Measurements from ENCODE around the gene DLG2.

Gene DLG2

GRCh38 chr11:83923961-83924360, 1703.2 kb downstream of the DLG2 start:
- no peak for DNase-seq (ENCODE audit: low spot score)

DNA sequence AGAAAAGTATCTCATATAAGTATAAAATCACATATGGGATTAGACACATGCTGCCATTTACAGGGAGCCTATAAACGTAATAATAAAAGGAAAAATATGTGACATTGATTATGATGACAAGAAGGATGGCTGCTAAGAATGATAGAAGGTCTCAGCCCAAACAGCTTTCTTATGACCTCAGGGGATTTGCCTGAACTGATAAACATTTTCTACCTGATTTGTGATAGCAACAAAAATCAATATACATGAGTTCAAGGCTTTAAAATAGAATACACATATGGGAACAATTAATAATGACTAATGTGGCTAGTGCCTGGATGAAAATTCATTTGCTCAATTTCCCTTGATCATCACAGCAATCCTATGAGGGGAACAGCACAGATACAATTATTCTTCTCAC, 1704.2 kb downstream of the DLG2 start:
- no peak for DNase-seq (ENCODE audit: low spot score)

- no peak for DNase-seq (ENCODE audit: low spot score)
These were observed 1704.8 kb downstream of the DLG2 start for GRCh38 chr11:83922318-83922717.

GRCh38 chr11:83921447-83922192, 1705.5 kb downstream of the DLG2 start:
- DNase-seq (ENCODE audit: low spot score), result no peak

GRCh38 chr11:83918476-83918875, 1708.7 kb downstream of the DLG2 start:
- no peak for DNase-seq (ENCODE audit: low spot score)

GRCh38 chr11:83914995-83915394, 1712.1 kb downstream of the DLG2 start:
- DNase-seq (ENCODE audit: low spot score), result no peak

- no peak for DNase-seq (ENCODE audit: low spot score)
These were observed 1717.3 kb downstream of the DLG2 start for GRCh38 chr11:83909579-83910534.

GRCh38 chr11:83908298-83908856, 1718.8 kb downstream of the DLG2 start:
- no peak for DNase-seq (ENCODE audit: low spot score)

DNA sequence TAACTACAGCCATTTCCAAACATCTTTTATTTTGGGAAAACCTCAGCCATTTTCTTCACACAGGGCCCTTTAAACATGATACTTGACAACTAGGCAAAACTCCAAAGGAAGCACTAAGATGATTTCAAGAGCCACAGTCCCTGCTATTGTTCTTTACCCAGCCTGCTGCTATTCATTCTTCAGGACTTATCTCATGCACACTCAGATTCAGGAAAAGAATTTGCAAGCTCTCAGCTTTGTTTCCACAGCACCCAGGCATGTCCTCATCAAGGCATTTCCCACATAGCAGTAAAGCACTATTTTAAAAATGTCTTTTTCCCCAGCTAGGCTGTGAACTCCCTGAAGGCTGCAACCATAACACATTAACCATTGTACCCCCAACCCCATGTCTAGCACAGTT, 1731.6 kb downstream of the DLG2 start:
- no peak for DNase-seq (ENCODE audit: low spot score)

DNA sequence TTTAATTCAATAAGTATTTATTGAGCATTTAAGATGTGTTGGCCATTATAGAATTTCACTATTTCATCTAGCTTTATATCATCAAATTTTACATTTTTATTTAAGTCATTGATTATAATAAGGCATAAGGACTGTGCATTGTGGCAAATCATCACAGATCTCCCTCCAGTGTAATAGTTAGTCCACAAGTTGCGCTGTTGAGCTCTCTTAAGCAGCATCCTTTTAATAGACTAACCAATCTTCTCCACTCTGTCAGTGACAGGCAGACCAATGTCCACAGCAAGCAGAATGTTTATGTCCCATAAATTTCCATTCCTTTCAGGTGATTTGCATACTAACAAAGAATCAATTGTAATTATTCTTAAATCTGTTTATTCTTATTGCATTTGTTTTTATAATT, 1745.7 kb downstream of the DLG2 start:
- DNase-seq (ENCODE audit: low spot score), result no peak

DNA sequence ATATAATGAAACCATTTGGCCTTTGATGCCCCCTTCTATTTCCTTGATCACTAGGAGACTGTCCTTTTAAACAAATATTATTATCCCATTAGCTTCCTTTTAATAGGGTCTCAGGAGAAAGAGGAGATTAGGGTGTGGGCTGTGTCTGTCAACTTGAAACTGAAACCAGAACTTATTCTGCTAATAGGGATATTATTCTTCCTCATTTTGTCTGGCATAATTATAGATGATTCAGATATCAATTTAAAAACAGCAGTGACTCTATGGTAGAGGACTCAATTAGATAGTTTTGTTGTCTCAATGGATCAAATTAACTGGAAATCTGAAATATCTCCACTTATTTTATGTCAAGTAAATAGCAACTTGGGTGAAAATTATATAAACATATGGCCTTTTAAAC, 1756.1 kb downstream of the DLG2 start:
- DNase-seq (ENCODE audit: low spot score), result no peak

DNA sequence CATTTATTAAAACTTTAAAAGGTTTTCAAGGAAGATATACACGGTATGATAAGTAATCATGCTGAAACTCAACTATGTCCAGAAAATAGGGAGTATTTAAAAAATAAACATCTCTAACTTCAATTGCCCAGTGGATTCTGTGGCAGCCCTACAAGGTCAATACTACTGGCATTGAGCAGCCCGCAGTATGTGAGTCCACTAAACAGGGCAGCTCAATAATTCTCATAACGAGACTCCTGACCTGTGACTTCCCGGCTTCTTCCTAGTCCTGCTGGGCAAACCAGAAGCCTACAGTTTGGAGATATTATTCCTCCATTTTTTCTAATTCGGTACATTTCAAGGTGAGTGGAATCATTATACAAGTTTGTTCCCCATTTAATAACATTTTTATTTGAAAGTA, 1760.5 kb downstream of the DLG2 start:
- no peak for DNase-seq (ENCODE audit: low spot score)

- no peak for DNase-seq (ENCODE audit: low spot score)
These were observed 1761.3 kb downstream of the DLG2 start for GRCh38 chr11:83865636-83866461.

DNA sequence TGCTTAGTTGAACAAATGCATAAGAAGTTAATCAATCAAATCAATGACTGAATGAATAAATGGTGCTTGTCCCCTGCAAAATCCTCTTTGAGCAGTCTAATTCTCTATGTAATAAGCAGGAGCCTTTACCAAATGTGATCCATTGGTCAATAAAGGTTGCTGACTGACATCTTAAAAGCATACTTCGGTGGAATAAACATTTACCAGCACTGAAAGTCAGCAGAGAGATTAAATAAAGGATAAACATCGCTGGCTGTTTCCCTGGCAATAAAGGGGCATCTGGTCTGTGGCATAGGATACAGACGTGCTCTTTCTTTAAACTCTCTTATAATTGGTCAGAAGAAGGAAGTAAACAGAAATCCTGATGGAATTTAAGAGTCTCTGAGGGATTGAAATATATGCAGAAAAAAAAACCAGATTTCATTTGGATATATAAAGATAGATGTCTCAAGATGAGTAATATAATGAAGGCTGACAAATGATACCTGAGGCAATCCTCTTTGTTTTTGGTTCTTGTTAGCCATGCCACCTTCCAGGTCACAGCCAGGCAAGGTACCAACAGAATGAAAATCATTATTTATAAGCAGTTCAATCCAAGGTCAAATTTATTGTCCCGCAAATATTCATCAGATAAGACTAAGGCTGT, 1762.6 kb downstream of the DLG2 start:
- no peak for DNase-seq (ENCODE audit: low spot score)

GRCh38 chr11:83863272-83863671, 1763.9 kb downstream of the DLG2 start:
- no peak for DNase-seq (ENCODE audit: low spot score)

DNA sequence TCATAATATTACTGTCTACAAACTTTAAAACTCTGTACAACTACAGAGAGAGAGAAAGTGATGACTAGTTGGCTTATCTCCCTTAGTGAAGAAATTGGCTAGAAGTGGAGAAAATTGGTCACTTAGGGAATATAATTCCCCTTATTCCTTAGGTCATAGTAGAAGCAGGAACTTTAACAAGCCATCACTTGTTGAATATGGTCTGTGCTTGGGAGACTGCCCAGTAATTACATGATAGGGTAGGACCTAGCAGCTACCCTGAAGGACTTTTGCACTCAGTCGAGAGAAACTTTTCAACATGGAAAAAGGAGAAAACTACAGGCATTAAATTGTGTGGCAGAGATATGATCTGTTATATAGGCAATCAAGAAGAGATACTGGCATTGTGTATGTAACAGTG, 1764.5 kb downstream of the DLG2 start:
- no peak for DNase-seq (ENCODE audit: low spot score)

- no peak for DNase-seq (ENCODE audit: low spot score)
These were observed 1765.1 kb downstream of the DLG2 start for GRCh38 chr11:83862033-83862432.

- no peak for DNase-seq (ENCODE audit: low spot score)
These were observed 1768.5 kb downstream of the DLG2 start for GRCh38 chr11:83858694-83859093.

- no peak for DNase-seq (ENCODE audit: low spot score)
These were observed 1771.9 kb downstream of the DLG2 start for GRCh38 chr11:83855237-83855636.

DNA sequence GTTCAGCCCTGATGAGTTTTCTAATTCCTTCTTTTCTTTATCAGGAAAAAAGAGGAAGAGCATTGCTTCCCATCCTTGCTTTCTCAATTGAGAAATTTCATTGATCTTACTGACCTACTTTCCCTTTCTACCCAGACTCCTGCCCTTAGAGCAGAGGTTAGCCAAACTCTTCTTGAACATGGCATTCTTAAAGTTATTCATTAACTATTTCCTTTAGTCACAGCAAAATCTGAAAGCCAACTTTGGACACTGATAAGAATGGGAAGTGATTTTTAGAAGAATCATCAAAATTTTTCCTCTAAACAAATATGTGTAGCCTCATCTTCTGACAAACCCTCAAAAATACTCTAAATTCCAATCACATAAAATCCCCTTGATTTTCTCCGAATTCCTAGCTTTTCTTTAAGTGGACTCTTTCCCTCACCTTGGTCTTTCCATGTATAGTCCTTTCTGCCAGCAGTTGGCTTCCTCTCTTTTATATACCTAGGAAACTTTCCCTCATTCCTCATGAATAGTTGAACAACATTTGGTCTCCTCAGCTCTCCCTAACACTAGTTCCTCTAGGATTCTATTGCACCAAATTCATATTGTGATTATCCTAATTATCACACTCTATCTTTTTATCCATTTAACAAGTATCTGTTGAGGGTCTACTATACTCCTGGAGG, 1774.2 kb downstream of the DLG2 start:
- DNase-seq (ENCODE audit: low spot score), result no peak

- DNase-seq (ENCODE audit: low spot score), result no peak
These were observed 1775.1 kb downstream of the DLG2 start for GRCh38 chr11:83852012-83852411.
